Stimulated activated CD8-positive, alpha-beta memory T cell treated with anti-CD3 and anti-CD28 coated beads, Interleukin-7, amount 100 ng/mL, for 24 hours (primary cell): ENCODE results near the gene MAPKAP1.

Experiments
- DNase-seq: peaks from one replicate; pipeline ENCODE4 v3.0.0-alpha.2; 2020; ENCODE audit warnings: low read depth

Gene MAPKAP1

GRCh38 chr9:125674981-125675973 lies 31.7 kb downstream of the MAPKAP1 start:
- no peak for DNase-seq

- no peak for DNase-seq
These were observed 34.1 kb downstream of the MAPKAP1 start for GRCh38 chr9:125672876-125673275.

DNA sequence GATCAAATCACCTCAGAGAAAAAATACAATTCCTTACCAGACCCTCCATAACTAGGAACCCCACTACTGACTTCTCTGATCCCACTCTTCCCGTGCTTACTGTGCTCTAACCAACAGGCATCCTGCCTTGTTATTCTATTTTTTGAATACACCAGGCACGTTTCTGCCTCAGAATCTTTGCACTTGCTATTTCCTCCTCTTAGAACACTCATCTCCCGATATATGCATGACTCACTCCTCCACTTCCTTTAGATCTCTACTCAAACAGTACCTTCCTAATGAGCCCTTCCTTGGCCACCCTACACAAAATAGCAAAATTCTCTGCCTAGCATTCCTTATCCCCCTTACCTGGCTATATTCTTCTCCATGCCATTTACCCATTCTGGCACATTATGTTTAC lies 43.9 kb downstream of the MAPKAP1 start:
- DNase-seq, result no peak

- no peak for DNase-seq
These were observed 46.5 kb downstream of the MAPKAP1 start for GRCh38 chr9:125660557-125660956.

GRCh38 chr9:125659954-125660353 lies 47.1 kb downstream of the MAPKAP1 start:
- no peak for DNase-seq

- no peak for DNase-seq
These were observed 47.7 kb downstream of the MAPKAP1 start for GRCh38 chr9:125659201-125659840.

DNA sequence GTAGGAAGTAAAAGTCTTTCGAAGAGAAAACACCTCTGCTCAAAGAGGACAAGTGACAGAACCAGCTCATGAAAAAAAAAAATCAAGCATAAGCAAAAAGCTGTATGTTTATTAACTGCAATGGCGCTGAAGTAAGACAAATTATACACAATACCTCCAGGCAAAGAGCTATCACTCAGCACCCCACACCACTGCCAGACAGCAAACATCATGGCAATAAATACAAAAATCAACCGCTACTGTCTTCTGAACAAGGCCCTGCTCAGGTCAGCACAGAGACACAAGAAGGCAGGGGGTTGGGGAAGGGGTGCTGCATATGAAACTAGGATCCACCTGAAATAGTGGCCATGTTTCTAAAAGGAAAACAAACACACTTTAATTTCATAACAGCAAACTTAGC lies 50.4 kb downstream of the MAPKAP1 start:
- DNase-seq, result no peak

GRCh38 chr9:125655691-125656410 lies 51.2 kb downstream of the MAPKAP1 start:
- DNase-seq, result no peak

DNA sequence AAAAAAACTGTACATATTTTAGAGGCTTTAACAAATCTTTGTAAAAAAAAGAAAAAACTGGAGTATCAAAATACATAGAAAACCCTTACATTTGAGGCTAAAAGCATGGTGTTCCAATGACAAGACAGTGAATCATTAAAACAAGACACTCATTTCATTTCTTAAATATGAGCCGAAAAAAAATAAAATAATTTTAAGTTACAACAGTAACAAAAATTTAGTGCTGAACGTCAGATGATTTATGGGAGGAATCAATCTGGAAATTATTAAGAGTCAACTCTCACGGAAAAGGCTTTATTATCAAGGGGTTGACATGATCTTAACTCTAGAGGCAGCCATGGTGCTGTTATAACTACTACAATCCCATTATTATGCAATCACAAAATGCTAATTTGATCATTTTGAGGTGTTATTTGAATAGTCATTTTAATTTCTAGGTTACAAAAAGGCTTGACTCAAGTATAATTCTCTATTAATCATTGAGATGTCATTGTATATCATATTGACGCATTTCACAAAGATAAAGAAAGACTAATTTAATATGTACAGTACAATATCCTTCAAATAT lies 51.9 kb downstream of the MAPKAP1 start:
- no peak for DNase-seq

- DNase-seq, result no peak
These were observed 52.9 kb downstream of the MAPKAP1 start for GRCh38 chr9:125654121-125654520.

- no peak for DNase-seq
These were observed 53.7 kb downstream of the MAPKAP1 start for GRCh38 chr9:125653325-125653724.

DNA sequence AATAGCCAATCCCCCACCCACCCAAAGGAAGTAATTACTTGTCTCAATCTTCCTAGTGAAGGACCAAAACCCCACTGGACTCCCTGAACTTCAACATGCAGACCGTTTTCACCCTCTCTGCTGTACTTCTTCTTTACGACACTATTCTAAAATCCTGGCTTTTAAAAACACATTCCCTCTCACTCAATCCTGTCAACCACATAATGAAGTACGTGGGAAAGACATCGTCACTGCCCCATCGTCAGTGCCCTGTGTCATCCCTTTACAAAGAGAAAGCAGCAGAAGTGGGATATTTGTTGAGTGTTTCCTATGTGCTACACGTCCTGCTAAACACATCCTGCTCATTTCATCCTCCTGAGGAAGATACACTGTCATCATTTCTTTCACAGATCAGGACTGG lies 54.2 kb downstream of the MAPKAP1 start:
- no peak for DNase-seq

DNA sequence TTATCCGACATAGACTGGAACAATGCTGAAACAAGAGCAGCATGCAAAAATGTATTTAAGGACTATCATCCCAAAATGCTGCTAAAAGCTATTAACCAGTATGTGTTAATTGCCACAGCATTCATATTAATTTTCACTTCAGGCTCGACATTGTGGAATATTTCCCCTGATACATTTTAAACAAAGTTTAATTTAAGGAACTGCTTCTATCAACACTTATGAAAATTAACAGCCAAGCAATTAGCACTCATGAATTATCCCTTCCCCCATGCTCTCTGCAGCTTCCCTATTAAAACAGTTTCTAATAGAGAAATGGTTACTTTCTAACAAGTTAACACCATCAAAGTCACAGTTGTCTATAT lies 54.8 kb downstream of the MAPKAP1 start:
- no peak for DNase-seq

DNA sequence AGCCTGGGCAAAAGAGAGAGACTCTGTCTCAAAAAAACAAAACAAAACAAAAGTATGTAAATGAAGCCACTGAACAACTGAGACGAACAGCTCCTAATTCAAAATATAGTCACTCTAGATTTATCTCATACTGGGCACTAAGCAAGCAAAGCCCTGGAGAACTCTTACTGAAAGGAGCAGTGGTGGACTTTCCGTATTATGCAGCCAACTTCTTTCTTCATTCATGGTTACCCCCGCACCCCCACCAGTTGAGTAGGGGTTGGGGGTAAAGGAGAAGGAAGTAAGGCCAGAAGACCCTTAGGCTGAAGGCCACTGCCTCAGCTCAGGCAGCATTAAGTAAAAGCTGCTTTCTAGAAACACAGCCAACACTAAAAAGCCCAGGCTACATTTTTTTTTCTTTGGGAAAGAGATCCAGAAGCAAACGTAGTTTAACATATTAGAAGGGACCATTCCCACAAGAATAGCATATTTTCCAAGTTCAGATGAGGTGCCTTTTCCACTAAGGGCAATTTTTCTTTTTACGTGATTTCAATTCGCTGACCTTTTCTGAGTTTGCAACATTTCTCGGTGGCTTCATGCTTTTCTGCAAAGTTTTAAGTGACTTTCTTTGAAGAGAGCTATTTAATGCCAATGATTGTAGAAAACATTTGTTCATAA lies 55.3 kb downstream of the MAPKAP1 start:
- DNase-seq, result no peak

- DNase-seq, result no peak
These were observed 56.7 kb downstream of the MAPKAP1 start for GRCh38 chr9:125650271-125650737.

DNA sequence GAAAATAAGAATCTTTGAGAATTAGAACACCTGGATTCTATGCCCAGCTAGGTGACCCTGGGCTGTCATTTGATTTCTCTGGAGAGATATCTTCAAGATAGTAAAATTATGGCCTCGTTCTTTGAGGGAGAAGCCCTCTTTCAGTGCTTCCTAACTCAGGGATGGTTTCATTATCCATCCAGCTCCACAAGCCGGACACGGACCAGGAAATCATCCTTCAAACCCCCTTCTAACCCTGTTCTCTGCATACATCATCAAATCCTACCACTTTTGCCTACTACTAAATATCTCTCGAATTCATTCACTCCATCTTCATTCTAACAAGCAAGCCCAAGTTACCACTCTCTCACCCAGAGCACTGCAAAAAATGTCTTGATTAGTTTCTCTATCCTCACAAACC lies 57.2 kb downstream of the MAPKAP1 start:
- no peak for DNase-seq

- no peak for DNase-seq
These were observed 57.7 kb downstream of the MAPKAP1 start for GRCh38 chr9:125649315-125649714.

DNA sequence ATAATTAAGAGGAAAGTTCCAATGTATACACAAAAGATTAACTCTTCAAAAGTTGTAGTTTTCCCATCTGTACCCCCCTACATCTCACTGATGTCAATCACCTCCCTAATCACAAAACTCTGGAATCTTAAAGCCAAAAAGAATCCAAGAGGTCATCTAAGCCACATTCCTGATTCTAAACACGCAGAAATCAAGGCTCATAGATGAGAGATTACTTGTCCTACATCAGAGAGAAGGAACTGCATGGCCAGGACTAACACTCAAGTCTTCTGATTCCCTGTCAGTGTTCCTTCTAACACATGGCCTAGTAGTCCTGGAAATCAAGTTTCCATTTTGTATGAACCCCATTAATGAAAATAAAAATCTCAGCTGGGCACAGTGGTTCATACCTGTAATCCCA lies 58.7 kb downstream of the MAPKAP1 start:
- DNase-seq, result no peak

DNA sequence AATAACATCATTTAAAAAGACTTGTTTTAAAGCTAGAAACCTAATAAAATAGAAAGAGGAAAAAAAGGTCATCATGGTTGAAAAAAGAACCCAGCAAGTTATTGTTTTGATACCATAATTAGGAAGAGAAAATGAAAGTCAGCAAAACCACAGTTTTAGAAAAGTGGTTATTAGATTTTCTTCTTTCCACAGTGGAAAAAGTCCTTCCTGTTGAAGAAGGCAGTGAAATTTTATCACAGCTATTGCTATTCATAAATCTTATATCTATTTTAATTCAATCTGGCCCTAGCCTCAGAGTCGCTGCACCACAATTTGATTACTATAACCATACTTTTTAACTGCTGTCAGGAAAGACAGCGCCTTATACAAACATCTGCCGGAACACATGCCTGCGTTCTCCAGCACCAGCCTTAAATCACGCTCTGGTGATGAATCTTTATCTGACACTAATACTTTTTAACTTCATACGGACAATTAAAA lies 60.3 kb downstream of the MAPKAP1 start:
- no peak for DNase-seq

DNA sequence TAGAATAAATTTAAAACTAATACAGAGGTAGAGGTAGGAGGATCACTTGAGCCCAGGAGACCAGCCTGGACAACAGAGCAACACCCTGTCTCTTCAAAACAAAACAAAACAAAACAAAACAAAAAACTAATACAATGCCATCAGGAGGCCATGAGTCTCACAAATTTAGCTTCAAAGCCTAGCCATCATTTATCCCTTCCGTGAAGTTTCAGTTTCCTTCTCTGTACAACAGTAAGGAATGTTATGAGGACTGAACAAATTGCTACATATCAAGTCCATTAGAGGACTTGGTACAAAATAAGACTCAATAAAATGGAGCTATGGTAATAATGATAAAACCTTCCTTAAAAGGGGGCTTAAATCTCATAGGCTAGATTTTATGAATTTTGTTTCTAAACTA lies 60.8 kb downstream of the MAPKAP1 start:
- DNase-seq, result no peak

GRCh38 chr9:125644819-125645507 lies 62.0 kb downstream of the MAPKAP1 start:
- DNase-seq, result no peak
